Spleen (tissue), 7 donors: ENCODE results near the gene ATXN7L1.

ENCODE experiments used
- CTCF ChIP-seq, 11 experiments: fragments of 200-600 bp in 7 of 11; fragments of 450-650 bp in 4 of 11; sonication (generic) in 4 of 11; IDR thresholded peaks in 8 of 11; conservative IDR thresholded peaks in 3 of 11; 1 replicate in 7 of 11; 2 replicates in 4 of 11; pipeline versions ENCODE4 v1.4.0 to v1.8.0; 2016 to 2021; ENCODE audit warnings: antibody characterized with exemption in 11 of 11, inconsistent platforms in 4 of 11, mild to moderate bottlenecking in 1 of 11
- POLR2AphosphoS5 ChIP-seq, 3 donors: sonication (generic); formaldehyde crosslinking; IDR thresholded peaks; one replicate each; pipeline ENCODE4 v1.5.1; 2017; ENCODE audit warnings: antibody characterized with exemption in 3 of 3
- donor health status: DM: no; HTN: no; CAD: no; lungs with moderate emphysema.
- donor health status: DM: no; HTN: no; CAD: no.
- donor health status: DM: no; HTN: no; CAD: no.

- no peak for TF ChIP-seq CTCF (IDR thresholded peaks at IDR 0.05 in 8 of 11, conservative IDR thresholded peaks at IDR 0.05 in 3 of 11)
- no peak for TF ChIP-seq POLR2AphosphoS5 (IDR thresholded peaks at IDR 0.05)
Observed at GRCh38 chr7:105838627-105839231, 37.7 kb downstream of the ATXN7L1 start.
